Parathyroid adenoma (tissue), 2 donors: Measurements from ENCODE around the gene PLK3.

Source experiments
- H2AFZ ChIP-seq: fragments of 300-600 bp; sonication (generic); one replicate; pipeline ENCODE4 v1.7.0; 2017; ENCODE audit warnings: antibody characterized with exemption, mild to moderate bottlenecking
- H3K27ac ChIP-seq: fragments of 300-600 bp; sonication (generic); one replicate; pipeline ENCODE4 v1.7.0; 2017
- H3K27me3 ChIP-seq: fragments of 300-600 bp; sonication (generic); one replicate; pipeline ENCODE4 v1.7.0; 2017; ENCODE audit warnings: low read length; ENCODE audit not compliant: control insufficient read depth, insufficient read depth
- H3K36me3 ChIP-seq: fragments of 300-600 bp; sonication (generic); one replicate; pipeline ENCODE4 v1.7.0; 2017; ENCODE audit warnings: low read length; ENCODE audit not compliant: control insufficient read depth, insufficient read depth
- H3K4me1 ChIP-seq: fragments of 300-600 bp; sonication (generic); one replicate; pipeline ENCODE4 v1.7.0; 2017; ENCODE audit warnings: control low read depth
- H3K4me2 ChIP-seq: fragments of 300-600 bp; sonication (generic); one replicate; pipeline ENCODE4 v1.7.0; 2017; ENCODE audit warnings: low read length
- H3K4me3 ChIP-seq: fragments of 300-600 bp; sonication (generic); one replicate; pipeline ENCODE4 v1.7.0; 2017; ENCODE audit warnings: low read depth, low read length
- H3K79me2 ChIP-seq: fragments of 300-600 bp; sonication (generic); one replicate; pipeline ENCODE4 v1.7.0; 2017; ENCODE audit warnings: control low read depth
- H3K9ac ChIP-seq: fragments of 300-600 bp; sonication (generic); one replicate; pipeline ENCODE4 v1.7.0; 2017; ENCODE audit warnings: mild to moderate bottlenecking
- H3K9me3 ChIP-seq: fragments of 300-600 bp; sonication (generic); one replicate; pipeline ENCODE4 v1.7.0; 2017; ENCODE audit warnings: low read length; ENCODE audit not compliant: control insufficient read depth
- CTCF ChIP-seq: fragments of 300-600 bp; sonication (generic); IDR thresholded peaks from one replicate; pipeline ENCODE4 v1.7.0; 2017; ENCODE audit warnings: antibody characterized with exemption, mild to moderate bottlenecking
- donor health status: primary hyperparathyroidism.

The PLK3 gene

GRCh38 chr1:44802306-44803061 lies 2.3 kb downstream of the PLK3 start:
- Histone ChIP-seq H3K27me3 (no peaks in the 10 kb centered on the region), H2AFZ (no peak overlapping the region), H3K4me1 (peaks cover 11% of the 10 kb centered on the region), H3K4me2 (peak overlapping the region; percentile 55), H3K27ac (no peak overlapping the region), H3K36me3 (no peaks in the 10 kb centered on the region), H3K9ac (no peak overlapping the region), H3K4me3 (no peak overlapping the region), H3K79me2 (no peaks in the 10 kb centered on the region), H3K9me3 (no peaks in the 10 kb centered on the region)
- no peak for TF ChIP-seq CTCF

- peaks cover 16% of the 10 kb centered on the region for H3K4me1 ChIP-seq
- TF ChIP-seq CTCF, result no peak
- no peak overlapping the region for H2AFZ ChIP-seq
- no peaks in the 10 kb centered on the region for H3K79me2 ChIP-seq
- no peaks in the 10 kb centered on the region for H3K9me3 ChIP-seq
- no peaks in the 10 kb centered on the region for H3K27me3 ChIP-seq
- no peak overlapping the region for H3K4me2 ChIP-seq
- H3K36me3 ChIP-seq, result no peaks in the 10 kb centered on the region
- no peak overlapping the region for H3K4me3 ChIP-seq
- H3K27ac ChIP-seq, result no peak overlapping the region
- H3K9ac ChIP-seq, result no peak overlapping the region
Measured at GRCh38 chr1:44803062-44803311, 2.8 kb downstream of the PLK3 start.

GRCh38 chr1:44803312-44804095 lies 3.3 kb downstream of the PLK3 start:
- Histone ChIP-seq H3K27ac (no peak overlapping the region), H3K9ac (no peak overlapping the region), H3K4me2 (no peak overlapping the region), H3K36me3 (no peaks in the 10 kb centered on the region), H3K9me3 (no peaks in the 10 kb centered on the region), H3K4me3 (no peak overlapping the region), H3K79me2 (no peaks in the 10 kb centered on the region), H3K4me1 (peaks cover 18% of the 10 kb centered on the region), H2AFZ (no peak overlapping the region), H3K27me3 (no peaks in the 10 kb centered on the region)
- no peak for TF ChIP-seq CTCF

- Histone ChIP-seq H3K79me2 (peaks cover 5% of the 10 kb centered on the region), H3K4me3 (no peak overlapping the region), H3K4me2 (no peak overlapping the region), H3K27me3 (no peaks in the 10 kb centered on the region), H3K4me1 (peaks cover 36% of the 10 kb centered on the region), H3K9me3 (no peaks in the 10 kb centered on the region), H2AFZ (no peak overlapping the region), H3K36me3 (no peaks in the 10 kb centered on the region), H3K9ac (no peak overlapping the region), H3K27ac (no peak overlapping the region)
- TF ChIP-seq CTCF, result no peak
Measured at GRCh38 chr1:44805311-44806024, 5.3 kb downstream of the PLK3 start.
